CD4-positive, CD25-positive, alpha-beta regulatory T cell (primary cell): Measurements from ENCODE around the gene ZFPM1. TPM values are rescaled to one million over a fixed set of nuclear protein-coding genes. Genes with fewer than 3 reads are reported as not detected.

Experiments used
- ATAC-seq, 2 donors: fragments of 150-1000 bp; cut with Tn5 transposase; one replicate each; pipeline ENCODE4 v1.10.0; 2021; ENCODE audit warnings: low read depth in 2 of 2, moderate number of reproducible peaks in 2 of 2, moderate library complexity in 1 of 2
- DNase-seq, 3 donors: peaks; one replicate each; pipeline versions ENCODE4 v3.0.0 to v3.0.0-alpha.2; 2012 to 2022; ENCODE audit warnings: mixed read lengths in 1 of 3
- H3K27ac ChIP-seq: one replicate; pipeline ENCODE4 v1.7.0; 2013; ENCODE audit warnings: mild to moderate bottlenecking, low read length; ENCODE audit not compliant: insufficient read depth, poor library complexity, severe bottlenecking
- H3K27me3 ChIP-seq: one replicate; pipeline ENCODE4 v1.7.0; 2013; ENCODE audit warnings: low read length; ENCODE audit not compliant: control insufficient read depth, insufficient read depth
- H3K36me3 ChIP-seq: one replicate; pipeline ENCODE4 v1.7.0; 2013; ENCODE audit warnings: mild to moderate bottlenecking, low read length, moderate library complexity; ENCODE audit not compliant: control insufficient read depth, insufficient read depth
- H3K4me1 ChIP-seq: 2 replicates; pipeline ENCODE4 v1.7.0; 2013; ENCODE audit warnings: mild to moderate bottlenecking, low read length; ENCODE audit not compliant: insufficient read depth, control insufficient read depth, poor library complexity, severe bottlenecking
- H3K4me3 ChIP-seq: one replicate; pipeline ENCODE4 v1.7.0; 2013; ENCODE audit warnings: low read depth, mild to moderate bottlenecking, low read length, moderate library complexity
- H3K9me3 ChIP-seq, 2 experiments: 1 replicate in 1 of 2; 2 replicates in 1 of 2; pipeline ENCODE4 v1.7.0; 2013; ENCODE audit warnings: low read length in 2 of 2, mild to moderate bottlenecking in 1 of 2, moderate library complexity in 1 of 2; ENCODE audit not compliant: control insufficient read depth in 2 of 2
- H3K27ac Mint-ChIP-seq, 3 donors: one replicate each; pipeline ENCODE4 v1.8.0; 2020 to 2022; ENCODE audit warnings: mild to moderate bottlenecking in 3 of 3, mixed read lengths in 3 of 3, moderate library complexity in 2 of 3
- H3K27me3 Mint-ChIP-seq: one replicate; pipeline ENCODE4 v1.8.0; 2022; ENCODE audit warnings: mild to moderate bottlenecking, mixed read lengths
- H3K36me3 Mint-ChIP-seq: one replicate; pipeline ENCODE4 v1.8.0; 2020; ENCODE audit warnings: mixed read lengths
- H3K4me1 Mint-ChIP-seq, 4 donors: one replicate each; pipeline ENCODE4 v1.8.0; 2020 to 2022; ENCODE audit warnings: mixed read lengths in 4 of 4, mild to moderate bottlenecking in 1 of 4
- H3K4me3 Mint-ChIP-seq, 4 donors: one replicate each; pipeline ENCODE4 v1.8.0; 2020 to 2022; ENCODE audit warnings: mild to moderate bottlenecking in 4 of 4, mixed read lengths in 4 of 4, moderate library complexity in 3 of 4
- H3K9me3 Mint-ChIP-seq, 7 donors: one replicate each; pipeline ENCODE4 v1.8.0; 2020 to 2022; ENCODE audit warnings: mixed read lengths in 7 of 7, mild to moderate bottlenecking in 3 of 7, moderate library complexity in 2 of 7
- polyA plus RNA-seq, 4 donors: library from polyadenylated mRNA; unstranded; fragments of 300-500 nt; fragmentation: Illumina TruSeq; gene quantifications; one replicate each; pipeline ENCODE4 v1.2.3, GENCODE V29; 2021
- total RNA-seq: library from RNA; stranded (reverse); gene quantifications from one replicate; pipeline ENCODE4 v1.2.3, GENCODE V29; 2022

ZFPM1 gene
- total and polyA plus RNA-seq, 5 donors from 2014 or later = 0.07 to 30.2 (median 0.16) TPM

DNA sequence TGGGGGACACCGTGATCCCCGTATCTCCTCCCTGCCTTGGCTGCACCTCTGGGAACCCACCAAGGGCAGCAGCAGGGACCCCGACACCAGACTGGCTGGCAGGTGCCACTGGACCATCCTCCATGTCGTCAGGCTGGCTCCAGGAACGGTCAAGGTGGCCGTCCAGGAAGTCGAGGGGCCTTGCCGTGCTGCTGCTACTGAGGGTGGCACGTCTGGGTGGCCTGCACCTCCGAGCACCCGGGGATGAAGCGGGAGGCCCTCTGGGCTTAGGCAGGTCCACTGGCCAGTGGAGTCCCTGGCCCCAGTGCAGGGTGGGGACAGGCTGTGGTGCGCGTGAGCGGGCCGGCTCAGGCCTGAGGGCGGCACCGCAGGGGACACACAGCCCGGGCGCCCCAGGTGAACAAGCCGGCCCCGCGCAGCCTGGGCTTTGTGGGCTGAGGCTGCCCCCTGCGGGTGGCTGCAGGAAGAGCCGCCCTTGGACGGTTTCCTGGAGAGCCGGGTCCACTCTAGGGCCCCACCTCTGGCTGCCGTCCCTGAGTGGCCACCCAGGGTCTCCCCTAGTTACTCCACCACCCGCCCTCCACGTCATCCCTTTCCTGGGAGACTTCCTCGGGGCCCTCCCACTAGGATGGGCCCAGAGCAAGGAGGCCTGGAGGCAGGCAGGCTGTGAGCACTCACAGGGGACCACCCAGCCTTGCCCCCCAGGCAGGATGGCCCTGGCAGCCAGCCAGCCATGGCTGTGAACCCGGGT is 74.3 kb downstream of the ZFPM1 start:
- Histone ChIP-seq H3K9me3 (no peaks in the 10 kb centered on the region), H3K27me3 (no peaks in the 10 kb centered on the region), H3K27ac (no peak overlapping the region), H3K4me3 (no peak overlapping the region), H3K4me1 (peaks cover 18% of the 10 kb centered on the region), H3K36me3 (no peaks in the 10 kb centered on the region)
- Mint-ChIP-seq H3K27ac (no peak overlapping the region), H3K9me3 (peaks cover 0 to 1% (median 0%) of the 10 kb centered on the region in 7 donors), H3K27me3 (no peaks in the 10 kb centered on the region), H3K36me3 (no peaks in the 10 kb centered on the region), H3K4me1 (peaks cover 0 to 18% (median 2%) of the 10 kb centered on the region in 4 donors), H3K4me3 (no peak overlapping the region)
- ATAC-seq (peak; percentile 54 to 62), DNase-seq (peak; percentile 42 to 64 (median 54))

DNA sequence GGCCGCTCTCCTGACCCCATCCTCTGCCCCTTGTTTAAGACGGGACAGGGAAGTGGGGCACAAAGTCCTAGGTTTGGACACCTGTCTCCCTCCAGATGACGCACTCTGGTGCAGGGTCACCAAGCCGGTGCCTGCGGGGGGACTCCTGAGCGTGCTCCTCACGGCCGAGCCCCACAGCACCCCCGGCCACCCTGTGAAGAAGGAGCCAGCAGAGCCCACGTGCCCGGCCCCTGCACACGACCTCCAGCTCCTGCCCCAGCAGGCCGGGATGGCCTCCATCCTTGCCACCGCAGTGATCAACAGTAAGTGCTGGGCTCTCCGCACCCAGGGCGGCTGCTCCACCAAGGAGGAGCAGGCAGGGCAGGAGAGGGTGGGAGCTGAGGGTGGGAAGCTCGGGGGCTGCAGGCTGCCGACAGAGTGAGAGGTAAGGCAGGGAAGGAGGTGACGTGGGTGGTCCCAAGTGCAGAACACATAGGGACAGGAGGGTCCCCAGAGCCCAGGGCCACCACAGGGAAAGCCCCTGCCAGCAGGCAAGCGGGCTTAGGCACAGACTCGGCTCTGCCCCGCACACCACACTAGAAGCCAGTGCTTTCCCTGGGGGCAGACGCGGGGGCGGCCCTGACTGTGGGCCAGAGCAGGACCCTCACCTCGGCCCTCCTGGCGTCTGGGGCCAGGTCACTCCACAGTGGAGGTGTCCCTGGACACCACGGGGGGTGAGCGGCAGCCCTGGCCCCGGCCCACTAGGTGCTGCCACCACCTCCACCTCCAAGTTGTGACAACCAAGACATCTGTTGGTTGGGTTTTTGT is 75.1 kb downstream of the ZFPM1 start:
- H3K9me3 Mint-ChIP-seq = peaks cover 0 to 1% (median 0%) of the 10 kb centered on the region in 7 donors
- no peak overlapping the region for H3K4me3 ChIP-seq
- ATAC-seq (no peak), DNase-seq (no peak)
- no peaks in the 10 kb centered on the region for H3K36me3 ChIP-seq
- H3K4me1 Mint-ChIP-seq = peaks cover 0 to 15% (median 2%) of the 10 kb centered on the region in 4 donors
- H3K27me3 Mint-ChIP-seq = no peaks in the 10 kb centered on the region
- H3K4me3 Mint-ChIP-seq = peak overlapping the region in 1 of 4 donors; percentile 25
- no peaks in the 10 kb centered on the region for H3K27me3 ChIP-seq
- no peaks in the 10 kb centered on the region for H3K9me3 ChIP-seq
- H3K27ac Mint-ChIP-seq = no peak overlapping the region
- H3K27ac ChIP-seq = no peak overlapping the region
- H3K36me3 Mint-ChIP-seq = no peaks in the 10 kb centered on the region
- peaks cover 18% of the 10 kb centered on the region for H3K4me1 ChIP-seq

- no peak overlapping the region for H3K4me3 ChIP-seq
- DNase-seq = no peak
- H3K27ac Mint-ChIP-seq = peak overlapping the region in 2 of 3 donors; percentile 73 to 83
- peaks cover 0 to 15% (median 2%) of the 10 kb centered on the region in 4 donors for H3K4me1 Mint-ChIP-seq
- no peak overlapping the region for H3K27ac ChIP-seq
- H3K4me3 Mint-ChIP-seq = peak overlapping the region in 2 of 4 donors; percentile 25 to 76
- H3K27me3 ChIP-seq = no peaks in the 10 kb centered on the region
- H3K9me3 ChIP-seq = no peaks in the 10 kb centered on the region
- ATAC-seq = no peak
- H3K36me3 ChIP-seq = no peaks in the 10 kb centered on the region
- peaks cover 18% of the 10 kb centered on the region for H3K4me1 ChIP-seq
- H3K9me3 Mint-ChIP-seq = peaks cover 0 to 1% (median 0%) of the 10 kb centered on the region in 7 donors
- H3K27me3 Mint-ChIP-seq = no peaks in the 10 kb centered on the region
- H3K36me3 Mint-ChIP-seq = no peaks in the 10 kb centered on the region
Observed at GRCh38 chr16:88528902-88529318, 75.8 kb downstream of the ZFPM1 start.

DNA sequence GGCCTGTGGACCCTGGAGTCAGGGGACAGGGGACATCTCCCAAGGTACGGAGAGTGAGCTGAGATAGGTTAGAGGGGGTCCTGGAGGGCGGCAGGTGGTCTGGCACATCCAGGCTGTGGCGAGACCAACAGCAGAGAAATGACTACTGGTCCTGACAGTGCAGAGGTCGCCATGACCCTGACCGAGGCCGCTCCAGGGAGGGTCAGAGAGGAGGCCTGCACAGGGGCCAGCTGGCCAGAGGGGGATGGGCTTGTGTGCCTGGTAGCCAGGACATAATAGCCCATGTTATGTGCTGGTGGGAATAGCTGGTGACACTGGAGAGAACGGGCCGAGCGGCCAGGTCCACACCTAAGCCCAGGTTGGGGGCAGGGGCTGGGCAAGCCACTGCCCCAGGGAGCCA is 76.5 kb downstream of the ZFPM1 start:
- ATAC-seq (no peak), DNase-seq (no peak)
- no peaks in the 10 kb centered on the region for H3K36me3 Mint-ChIP-seq
- Histone ChIP-seq H3K4me1 (peaks cover 16% of the 10 kb centered on the region), H3K27ac (no peak overlapping the region), H3K9me3 (no peaks in the 10 kb centered on the region), H3K4me3 (no peak overlapping the region), H3K27me3 (no peaks in the 10 kb centered on the region), H3K36me3 (no peaks in the 10 kb centered on the region)
- H3K4me1 Mint-ChIP-seq = peaks cover 0 to 11% (median 2%) of the 10 kb centered on the region in 4 donors
- H3K9me3 Mint-ChIP-seq = peaks cover 0 to 1% (median 0%) of the 10 kb centered on the region in 7 donors
- no peak overlapping the region for H3K27ac Mint-ChIP-seq
- peak overlapping the region in 2 of 4 donors; percentile 25 to 27 for H3K4me3 Mint-ChIP-seq
- no peaks in the 10 kb centered on the region for H3K27me3 Mint-ChIP-seq

- no peaks in the 10 kb centered on the region for H3K9me3 ChIP-seq
- Mint-ChIP-seq H3K27me3 (no peaks in the 10 kb centered on the region), H3K9me3 (peaks cover 0 to 1% (median 0%) of the 10 kb centered on the region in 7 donors), H3K4me3 (peak overlapping the region in 1 of 4 donors; percentile 13), H3K4me1 (peaks cover 0 to 9% (median 1%) of the 10 kb centered on the region in 4 donors), H3K36me3 (no peaks in the 10 kb centered on the region), H3K27ac (peak overlapping the region in 1 of 3 donors; percentile 44)
- DNase-seq (no peak), ATAC-seq (no peak)
- H3K27me3 ChIP-seq = no peaks in the 10 kb centered on the region
- H3K4me3 ChIP-seq = no peak overlapping the region
- H3K4me1 ChIP-seq = peaks cover 16% of the 10 kb centered on the region
- no peaks in the 10 kb centered on the region for H3K36me3 ChIP-seq
- H3K27ac ChIP-seq = no peak overlapping the region
Observed at GRCh38 chr16:88530051-88530857, 77.2 kb downstream of the ZFPM1 start.

DNA sequence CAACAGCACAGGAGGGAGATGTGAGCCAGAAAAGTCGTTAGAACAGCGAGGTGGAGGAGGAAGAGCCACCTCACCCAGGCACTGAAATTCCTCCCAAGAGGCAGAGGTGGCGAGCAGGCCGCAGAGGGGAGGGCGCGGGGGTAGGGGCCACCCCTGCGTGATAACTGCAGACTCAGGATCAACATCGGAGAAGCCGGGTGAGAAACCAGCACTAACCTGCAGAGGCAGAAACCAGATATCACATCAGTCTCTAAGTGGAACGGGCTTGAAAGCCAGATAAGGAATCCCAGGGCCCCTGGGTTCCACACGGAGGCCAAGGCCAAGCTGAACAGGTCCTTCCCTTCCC is 77.8 kb downstream of the ZFPM1 start:
- peaks cover 0 to 1% (median 0%) of the 10 kb centered on the region in 7 donors for H3K9me3 Mint-ChIP-seq

GRCh38 chr16:88531346-88531745 is 78.3 kb downstream of the ZFPM1 start:
- DNase-seq (no peak), ATAC-seq (no peak)
- Histone ChIP-seq H3K9me3 (no peaks in the 10 kb centered on the region), H3K36me3 (no peaks in the 10 kb centered on the region), H3K4me3 (no peak overlapping the region), H3K4me1 (peaks cover 15% of the 10 kb centered on the region), H3K27me3 (no peaks in the 10 kb centered on the region), H3K27ac (no peak overlapping the region)
- Mint-ChIP-seq H3K27me3 (no peaks in the 10 kb centered on the region), H3K27ac (peak overlapping the region in 1 of 3 donors; percentile 44), H3K4me3 (peak overlapping the region in 1 of 4 donors; percentile 21), H3K9me3 (peaks cover 0 to 1% (median 0%) of the 10 kb centered on the region in 7 donors), H3K4me1 (peaks cover 0 to 14% (median 7%) of the 10 kb centered on the region in 4 donors), H3K36me3 (no peaks in the 10 kb centered on the region)

More for the DNA sequence above, 77.8 kb downstream of the ZFPM1 start:
- H3K4me3 ChIP-seq = no peak overlapping the region
- peak overlapping the region in 2 of 4 donors; percentile 13 to 21 for H3K4me3 Mint-ChIP-seq
- no peaks in the 10 kb centered on the region for H3K36me3 Mint-ChIP-seq
- H3K9me3 ChIP-seq = no peaks in the 10 kb centered on the region
- peak overlapping the region in 1 of 3 donors; percentile 44 for H3K27ac Mint-ChIP-seq
- no peak overlapping the region for H3K27ac ChIP-seq
- peaks cover 0 to 9% (median 4%) of the 10 kb centered on the region in 4 donors for H3K4me1 Mint-ChIP-seq
- no peaks in the 10 kb centered on the region for H3K27me3 ChIP-seq
- no peaks in the 10 kb centered on the region for H3K27me3 Mint-ChIP-seq
- H3K36me3 ChIP-seq = no peaks in the 10 kb centered on the region
- ATAC-seq (no peak), DNase-seq (no peak)
- peaks cover 15% of the 10 kb centered on the region for H3K4me1 ChIP-seq
